Measurements from ENCODE around the gene TMEM205.

- TF ChIP-seq CTCF (IDR thresholded peaks at IDR 0.05) (no peak), POLR2A (IDR thresholded peaks at IDR 0.05) (no peak)
Observed at GRCh38 chr19:11330127-11330526, 15.9 kb downstream of the TMEM205 start.
